ENCODE data around the gene PLXNB1. TPM values are rescaled to one million over a fixed set of nuclear protein-coding genes. Genes with fewer than 3 reads are reported as not detected.
"Not testable (repeated sequence)": the region's sequence is repeated elsewhere in the genome, so short reads cannot be mapped to it uniquely, and the experiment has no call there.

Gene PLXNB1
- polyA plus RNA-seq, 1 donor: 121 TPM

GRCh38 chr3:48405971-48406370 is 23.9 kb downstream of the PLXNB1 start:
- DNase-seq: no peak
- WGBS (ENCODE audit: insufficient coverage, low lambda C conversion rate): no CpG with 5 or more reads among the region's 1 CpG
- Histone ChIP-seq H3K4me3 (ENCODE audit: low read length) (no peak overlapping the region), H3K27me3 (ENCODE audit: control insufficient read depth, insufficient read depth, low read length) (no peaks in the 10 kb centered on the region), H3K27ac (ENCODE audit: low read length) (no peak overlapping the region), H3K9me3 (ENCODE audit: control insufficient read depth, low read depth, low read length) (no peaks in the 10 kb centered on the region), H3K36me3 (ENCODE audit: control insufficient read depth, insufficient read depth, low read length) (peaks cover 83% of the 10 kb centered on the region), H3K4me1 (ENCODE audit: control insufficient read depth, insufficient read depth, low read length) (no peaks in the 10 kb centered on the region)

GRCh38 chr3:48405343-48405881 is 24.5 kb downstream of the PLXNB1 start:
- Histone ChIP-seq H3K36me3 (ENCODE audit: control insufficient read depth, insufficient read depth, low read length) (peaks cover 78% of the 10 kb centered on the region), H3K27me3 (ENCODE audit: control insufficient read depth, insufficient read depth, low read length) (no peaks in the 10 kb centered on the region), H3K4me1 (ENCODE audit: control insufficient read depth, insufficient read depth, low read length) (no peaks in the 10 kb centered on the region), H3K27ac (ENCODE audit: low read length) (no peak overlapping the region), H3K9me3 (ENCODE audit: control insufficient read depth, low read depth, low read length) (no peaks in the 10 kb centered on the region), H3K4me3 (ENCODE audit: low read length) (no peak overlapping the region)
- WGBS (ENCODE audit: insufficient coverage, low lambda C conversion rate): no CpG with 5 or more reads among the region's 13 CpGs
- DNase-seq: no peak

DNA sequence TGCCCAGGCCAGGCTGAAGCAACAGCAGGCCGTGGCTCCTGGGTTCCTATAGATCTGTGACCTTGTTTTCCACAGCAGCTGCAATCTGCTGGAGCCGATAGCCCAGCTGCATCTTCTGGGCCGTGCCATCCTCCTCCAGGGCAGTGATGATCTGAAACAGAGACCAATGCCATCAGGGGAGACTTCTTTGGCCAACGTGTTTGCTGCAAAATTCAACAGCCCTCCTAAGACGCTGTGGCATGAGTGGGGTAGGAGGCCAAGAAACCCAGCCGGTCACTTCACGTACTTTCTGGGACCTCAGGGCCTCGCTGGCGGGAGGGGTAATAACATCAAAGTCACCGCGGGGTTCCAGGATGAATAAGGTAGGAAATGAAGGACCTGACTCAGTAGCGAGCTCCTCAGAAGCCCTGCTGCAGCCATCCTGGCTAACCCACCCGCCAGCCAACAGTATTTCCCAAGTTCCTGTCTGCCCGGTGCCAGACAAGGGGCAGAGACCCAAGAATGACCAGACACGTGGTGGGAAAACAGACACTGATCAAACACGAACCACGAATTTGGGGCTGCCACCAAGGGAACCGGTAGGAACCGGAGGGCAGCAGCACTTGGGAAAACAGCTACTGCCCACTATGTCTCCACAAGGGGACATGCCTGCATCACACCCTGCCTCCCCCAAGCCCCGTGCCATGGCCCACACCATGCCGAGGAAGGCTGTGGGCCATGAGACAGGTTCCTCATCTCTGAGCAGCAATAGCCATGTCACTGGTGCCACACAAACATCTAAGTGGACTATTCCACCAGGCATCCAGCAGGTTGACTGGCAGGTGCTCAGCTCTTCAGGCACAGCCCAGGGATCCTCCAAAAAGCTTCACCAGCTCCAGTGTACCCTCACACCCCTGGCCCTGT is 25.2 kb downstream of the PLXNB1 start:
- no CpG with 5 or more reads among the region's 21 CpGs for WGBS (ENCODE audit: insufficient coverage, low lambda C conversion rate)
- Histone ChIP-seq H3K27ac (ENCODE audit: low read length) (no peak overlapping the region), H3K4me1 (ENCODE audit: control insufficient read depth, insufficient read depth, low read length) (no peaks in the 10 kb centered on the region), H3K36me3 (ENCODE audit: control insufficient read depth, insufficient read depth, low read length) (peaks cover 70% of the 10 kb centered on the region), H3K4me3 (ENCODE audit: low read length) (no peak overlapping the region), H3K27me3 (ENCODE audit: control insufficient read depth, insufficient read depth, low read length) (no peaks in the 10 kb centered on the region), H3K9me3 (ENCODE audit: control insufficient read depth, low read depth, low read length) (no peaks in the 10 kb centered on the region)
- no peak for DNase-seq

- no peaks in the 10 kb centered on the region for H3K9me3 ChIP-seq (ENCODE audit: control insufficient read depth, low read depth, low read length)
- no peaks in the 10 kb centered on the region for H3K4me1 ChIP-seq (ENCODE audit: control insufficient read depth, insufficient read depth, low read length)
- no peak overlapping the region for H3K27ac ChIP-seq (ENCODE audit: low read length)
- DNase-seq: no peak
- H3K27me3 ChIP-seq (ENCODE audit: control insufficient read depth, insufficient read depth, low read length): no peaks in the 10 kb centered on the region
- peaks cover 61% of the 10 kb centered on the region for H3K36me3 ChIP-seq (ENCODE audit: control insufficient read depth, insufficient read depth, low read length)
- no CpG with 5 or more reads among the region's 15 CpGs for WGBS (ENCODE audit: insufficient coverage, low lambda C conversion rate)
- no peak overlapping the region for H3K4me3 ChIP-seq (ENCODE audit: low read length)
Observed at GRCh38 chr3:48403533-48404439, 26.1 kb downstream of the PLXNB1 start.

DNA sequence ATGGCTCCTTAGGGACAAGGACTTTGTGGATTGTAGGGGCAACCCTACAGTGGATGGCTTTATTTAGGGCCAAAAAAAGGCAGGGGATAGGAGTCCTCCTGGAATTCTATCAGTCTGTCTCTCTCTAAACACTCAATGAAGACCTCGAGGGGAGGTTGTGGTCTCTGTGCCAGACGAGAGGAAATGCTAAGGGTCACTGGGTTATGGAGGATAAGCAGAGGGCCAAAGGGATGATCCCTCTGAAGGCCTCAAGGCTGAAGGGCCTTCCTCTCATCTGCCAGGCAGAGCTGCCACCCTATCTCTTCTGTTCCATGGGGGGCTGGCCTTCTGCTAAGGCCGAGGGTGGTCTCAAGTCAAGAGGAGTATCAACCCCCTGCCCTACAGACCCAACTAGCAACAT is 27.0 kb downstream of the PLXNB1 start:
- DNase-seq: no peak
- Histone ChIP-seq H3K4me1 (ENCODE audit: control insufficient read depth, insufficient read depth, low read length) (no peaks in the 10 kb centered on the region), H3K4me3 (ENCODE audit: low read length) (no peak overlapping the region), H3K36me3 (ENCODE audit: control insufficient read depth, insufficient read depth, low read length) (peaks cover 54% of the 10 kb centered on the region), H3K27ac (ENCODE audit: low read length) (no peak overlapping the region), H3K27me3 (ENCODE audit: control insufficient read depth, insufficient read depth, low read length) (no peaks in the 10 kb centered on the region), H3K9me3 (ENCODE audit: control insufficient read depth, low read depth, low read length) (no peaks in the 10 kb centered on the region)
- no CpG with 5 or more reads among the region's 3 CpGs for WGBS (ENCODE audit: insufficient coverage, low lambda C conversion rate)

DNA sequence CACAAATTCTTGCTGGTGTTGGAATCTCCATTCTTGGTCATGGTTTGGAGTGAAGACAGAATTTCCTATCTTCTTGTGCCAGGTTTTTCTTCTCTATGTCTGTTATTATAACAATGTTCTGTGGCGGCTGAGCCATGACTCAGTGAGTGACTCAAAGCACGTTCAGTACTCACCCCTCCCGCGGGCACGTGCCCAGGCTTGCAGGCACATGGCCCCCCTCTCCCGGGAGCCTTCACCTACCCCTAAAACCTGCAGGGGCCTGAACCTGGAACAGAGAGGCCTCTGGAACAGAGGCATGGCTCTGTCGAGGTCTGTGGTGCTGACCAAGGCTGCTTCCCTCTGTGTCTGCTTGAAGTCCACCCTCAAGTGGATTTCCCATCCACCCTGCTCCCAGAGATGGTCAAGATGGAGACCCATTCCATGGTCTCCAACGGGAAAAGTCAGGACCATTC is 27.6 kb downstream of the PLXNB1 start:
- H3K9me3 ChIP-seq (ENCODE audit: control insufficient read depth, low read depth, low read length): no peaks in the 10 kb centered on the region
- H3K4me3 ChIP-seq (ENCODE audit: low read length): no peak overlapping the region
- H3K27ac ChIP-seq (ENCODE audit: low read length): no peak overlapping the region
- peaks cover 48% of the 10 kb centered on the region for H3K36me3 ChIP-seq (ENCODE audit: control insufficient read depth, insufficient read depth, low read length)
- WGBS (ENCODE audit: insufficient coverage, low lambda C conversion rate): no CpG with 5 or more reads among the region's 8 CpGs
- no peaks in the 10 kb centered on the region for H3K4me1 ChIP-seq (ENCODE audit: control insufficient read depth, insufficient read depth, low read length)
- peak in 1 of 2 donors; percentile 22 for DNase-seq
- no peaks in the 10 kb centered on the region for H3K27me3 ChIP-seq (ENCODE audit: control insufficient read depth, insufficient read depth, low read length)

DNA sequence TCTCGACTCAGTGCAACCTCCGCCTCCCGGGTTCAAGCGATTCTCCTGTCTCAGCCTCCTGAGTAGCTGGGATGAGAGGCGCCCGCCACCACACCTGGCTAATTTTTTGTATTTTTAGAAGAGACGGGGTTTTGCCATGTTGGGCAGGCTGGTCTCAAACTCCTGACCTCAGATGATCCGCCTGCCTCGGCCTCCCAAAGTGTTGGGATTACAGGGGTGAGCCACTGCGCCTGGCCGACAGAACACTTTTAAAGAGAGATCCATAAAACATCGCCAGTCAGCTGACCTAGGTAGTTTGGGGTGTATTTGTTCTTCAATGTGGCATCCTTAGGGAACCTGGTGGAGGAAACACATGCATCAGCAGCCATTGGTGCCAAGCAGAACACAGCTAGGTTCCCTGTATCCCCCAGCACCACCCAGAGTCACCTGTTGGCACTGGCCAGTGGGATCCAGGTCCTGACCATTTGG is 28.4 kb downstream of the PLXNB1 start:
- not testable (repeated sequence) for H3K27me3 ChIP-seq (ENCODE audit: control insufficient read depth, insufficient read depth, low read length); H3K9me3 ChIP-seq (ENCODE audit: control insufficient read depth, low read depth, low read length); H3K27ac ChIP-seq (ENCODE audit: low read length); DNase-seq; H3K4me3 ChIP-seq (ENCODE audit: low read length); H3K4me1 ChIP-seq (ENCODE audit: control insufficient read depth, insufficient read depth, low read length)
- 80% methylated on average over 1 of the region's 12 CpGs for WGBS (ENCODE audit: insufficient coverage, low lambda C conversion rate)
- H3K36me3 ChIP-seq (ENCODE audit: control insufficient read depth, insufficient read depth, low read length): peaks cover 39% of the 10 kb centered on the region

GRCh38 chr3:48400824-48401433 is 29.0 kb downstream of the PLXNB1 start:
- H3K27ac ChIP-seq (ENCODE audit: low read length): no peak overlapping the region
- peak; percentile 50 to 55 for DNase-seq
- H3K4me3 ChIP-seq (ENCODE audit: low read length): no peak overlapping the region
- no peaks in the 10 kb centered on the region for H3K9me3 ChIP-seq (ENCODE audit: control insufficient read depth, low read depth, low read length)
- no CpG with 5 or more reads among the region's 6 CpGs for WGBS (ENCODE audit: insufficient coverage, low lambda C conversion rate)
- H3K36me3 ChIP-seq (ENCODE audit: control insufficient read depth, insufficient read depth, low read length): peaks cover 34% of the 10 kb centered on the region
- H3K27me3 ChIP-seq (ENCODE audit: control insufficient read depth, insufficient read depth, low read length): peaks cover under 1% of the 10 kb centered on the region
- H3K4me1 ChIP-seq (ENCODE audit: control insufficient read depth, insufficient read depth, low read length): no peaks in the 10 kb centered on the region

GRCh38 chr3:48399387-48400172 is 30.3 kb downstream of the PLXNB1 start:
- Histone ChIP-seq H3K27me3 (ENCODE audit: control insufficient read depth, insufficient read depth, low read length) (peaks cover 4% of the 10 kb centered on the region), H3K4me3 (ENCODE audit: low read length) (no peak overlapping the region), H3K27ac (ENCODE audit: low read length) (no peak overlapping the region), H3K4me1 (ENCODE audit: control insufficient read depth, insufficient read depth, low read length) (no peaks in the 10 kb centered on the region), H3K36me3 (ENCODE audit: control insufficient read depth, insufficient read depth, low read length) (peaks cover 20% of the 10 kb centered on the region), H3K9me3 (ENCODE audit: control insufficient read depth, low read depth, low read length) (no peaks in the 10 kb centered on the region)
- WGBS (ENCODE audit: insufficient coverage, low lambda C conversion rate): no CpG with 5 or more reads among the region's 4 CpGs
- peak in 1 of 2 donors; percentile 30 for DNase-seq

Measured in large intestine (tissue), 3 donors.